ENCODE results near the gene IDUA.

Gene IDUA

DNA sequence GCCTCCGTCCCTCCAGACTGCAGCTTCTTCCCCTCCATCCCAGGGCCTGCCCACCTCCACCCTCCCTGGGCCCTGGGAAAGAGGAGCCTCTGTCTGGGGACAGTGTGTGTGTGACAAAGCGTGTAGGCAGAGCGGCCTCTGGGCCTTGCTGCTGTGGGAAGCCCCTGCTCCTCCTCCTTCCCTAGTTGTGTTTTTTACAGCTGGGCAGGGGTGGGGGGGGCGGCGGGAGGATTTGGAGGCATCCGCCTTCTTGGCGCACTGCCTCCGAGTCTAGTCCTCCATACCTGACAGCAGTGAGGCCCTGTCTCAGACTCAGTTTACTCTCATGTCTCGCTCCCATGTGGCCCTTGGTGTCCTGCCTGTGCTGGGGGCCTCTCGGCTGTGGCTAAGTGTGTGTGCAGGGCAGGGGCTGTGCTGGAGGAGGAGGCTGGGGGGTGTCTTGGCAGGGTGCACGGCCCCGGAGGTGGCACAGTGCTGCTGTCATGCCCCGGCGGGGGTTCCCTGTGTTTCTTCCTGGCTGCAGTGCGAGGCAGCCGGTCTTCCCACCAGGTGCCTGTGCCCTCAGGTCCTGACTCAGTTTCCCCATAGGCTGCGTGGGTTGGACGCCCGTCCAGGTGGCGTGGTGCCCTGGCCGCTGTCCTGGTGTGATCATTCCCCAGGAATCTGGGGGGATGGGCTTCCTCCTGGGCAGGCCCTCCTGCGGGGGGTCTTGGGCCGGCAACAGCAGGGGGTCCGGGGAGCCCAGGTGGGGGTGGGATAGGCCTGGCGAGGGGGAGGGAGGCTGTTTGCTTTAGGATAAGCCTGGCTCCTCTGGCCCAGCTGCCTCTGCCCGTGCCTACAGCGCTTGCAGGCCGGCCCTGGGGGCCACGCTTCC lies 31.5 kb downstream of the IDUA start:
- DNase-seq = no peak

DNA sequence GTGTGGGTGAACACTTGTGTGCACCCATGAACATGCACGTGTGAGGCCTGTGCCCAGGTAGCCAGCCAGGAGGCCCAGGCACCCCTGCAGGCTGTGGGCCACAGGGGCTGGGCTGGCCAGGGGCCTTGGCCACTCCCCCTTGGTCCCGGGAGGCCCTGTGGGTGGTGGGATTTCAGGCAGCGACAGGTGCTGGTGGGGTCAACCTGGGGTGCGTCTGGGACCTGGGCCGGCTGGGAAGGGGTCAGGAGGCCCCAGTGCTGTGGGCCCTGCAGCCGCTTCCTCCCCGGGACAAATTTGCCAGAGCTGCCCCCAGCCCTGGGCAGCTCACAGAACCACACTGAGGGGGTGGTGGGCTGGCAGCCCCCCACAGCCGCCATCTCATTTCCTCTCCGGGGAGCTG lies 32.5 kb downstream of the IDUA start:
- DNase-seq = no peak

DNA sequence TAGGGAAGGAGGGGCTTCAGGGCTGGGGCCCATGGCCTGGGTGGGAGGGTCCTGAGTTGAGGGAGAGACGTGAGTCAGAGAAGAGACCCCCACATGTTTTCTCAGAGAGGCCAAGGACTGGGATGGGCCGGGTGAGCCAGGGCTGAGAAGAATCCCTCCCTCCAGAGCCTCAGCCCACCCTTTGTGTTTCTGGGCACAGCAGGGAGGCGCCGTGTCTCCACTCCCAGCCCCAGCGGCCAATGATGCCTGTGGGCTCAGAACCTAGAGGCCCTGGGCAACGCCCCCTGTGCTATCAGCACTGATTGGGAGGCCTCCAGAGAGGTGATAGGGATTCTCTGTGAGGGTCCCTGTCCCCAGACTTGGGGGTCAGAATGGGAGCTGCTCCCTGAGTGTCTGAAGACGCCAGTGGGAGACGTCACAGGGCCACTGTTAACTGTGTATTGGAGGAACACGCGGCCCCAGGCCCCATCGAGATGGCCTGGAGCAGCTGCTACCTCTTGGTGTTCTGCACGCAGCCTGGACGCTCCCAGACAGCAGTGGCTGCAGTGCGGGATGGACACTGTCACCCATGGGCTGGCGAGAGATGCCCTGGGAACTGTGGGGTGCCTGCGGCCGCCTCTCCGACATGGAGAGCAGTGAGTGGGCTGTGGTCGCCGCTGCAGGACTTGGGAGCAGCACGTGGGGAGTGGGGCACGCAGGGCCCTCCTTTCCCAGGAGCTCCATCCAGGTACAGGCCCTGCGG lies 33.1 kb downstream of the IDUA start:
- no peak for DNase-seq

DNA sequence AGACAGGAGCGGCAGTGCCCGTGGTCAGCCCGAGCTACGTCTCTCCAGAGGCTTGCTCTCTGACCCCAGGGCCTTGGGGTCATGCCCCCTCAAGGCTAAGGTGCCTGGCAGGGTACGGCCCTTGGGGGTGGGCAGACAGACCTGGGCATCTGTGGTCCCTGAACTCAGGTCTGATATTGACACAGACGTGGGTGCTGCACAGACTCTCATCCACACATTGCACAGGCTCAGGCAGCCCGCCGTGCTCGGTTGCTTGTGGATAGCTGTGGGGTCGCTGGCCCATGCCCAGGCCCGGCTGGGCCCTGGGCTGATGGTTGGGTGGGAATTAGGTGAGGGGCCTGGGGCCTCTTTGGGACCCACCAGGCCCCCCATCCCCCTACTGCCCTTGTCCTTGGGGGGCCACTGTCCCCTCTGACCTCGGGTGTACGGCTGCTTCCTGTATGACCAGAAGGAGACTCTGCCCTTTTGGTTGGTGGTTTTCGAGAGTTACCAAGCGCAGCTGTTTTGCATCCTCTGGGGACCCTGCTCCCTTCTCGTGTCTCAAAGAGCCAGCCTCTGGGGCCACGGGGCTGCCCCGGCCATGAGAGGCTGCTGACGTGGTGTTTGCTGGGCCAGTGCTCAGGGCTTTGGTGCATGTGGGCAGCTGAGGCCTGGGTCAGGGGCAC lies 34.7 kb downstream of the IDUA start:
- DNase-seq = no peak

DNA sequence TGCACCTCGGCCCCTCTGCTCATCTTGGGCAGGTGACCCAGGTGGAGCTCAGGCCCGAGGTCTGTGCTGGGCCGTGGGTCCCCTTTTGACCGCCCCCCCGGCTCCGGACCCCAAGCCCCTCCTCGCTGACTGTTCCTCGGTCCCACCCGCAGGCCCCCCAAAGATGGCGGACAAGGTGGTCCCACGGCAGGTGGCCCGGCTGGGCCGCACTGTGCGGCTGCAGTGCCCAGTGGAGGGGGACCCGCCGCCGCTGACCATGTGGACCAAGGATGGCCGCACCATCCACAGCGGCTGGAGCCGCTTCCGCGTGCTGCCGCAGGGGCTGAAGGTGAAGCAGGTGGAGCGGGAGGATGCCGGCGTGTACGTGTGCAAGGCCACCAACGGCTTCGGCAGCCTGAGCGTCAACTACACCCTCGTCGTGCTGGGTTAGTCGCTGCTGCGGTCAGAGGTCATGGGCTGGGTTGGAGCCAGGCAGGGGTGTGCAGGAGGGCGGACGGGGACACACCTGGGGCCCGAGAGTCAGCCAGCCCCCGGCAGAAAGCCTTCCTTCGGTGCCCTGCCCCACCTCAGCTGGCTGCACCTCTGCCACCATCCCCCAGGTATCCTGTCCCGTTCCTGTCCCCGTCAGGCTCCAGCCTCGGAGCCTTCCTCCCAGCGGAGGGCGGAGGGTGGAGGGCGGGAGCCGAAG lies 35.4 kb downstream of the IDUA start:
- DNase-seq = no peak

DNA sequence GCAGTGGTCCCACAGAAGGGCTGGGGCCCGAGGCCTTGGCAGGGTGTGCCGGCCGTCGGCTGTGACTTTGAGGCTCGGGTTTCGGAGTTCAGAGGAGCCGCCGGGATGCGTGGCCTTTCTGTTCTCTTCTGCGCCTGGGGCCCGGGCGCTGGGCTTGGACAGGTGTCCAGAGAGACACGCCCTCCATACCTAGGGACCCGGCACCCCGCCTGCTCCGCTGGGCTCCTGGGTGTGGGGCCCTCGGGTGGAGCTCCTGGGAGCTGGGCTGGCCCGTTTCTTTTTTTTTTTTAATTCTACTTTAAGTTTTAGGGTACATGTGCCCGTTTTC lies 35.9 kb downstream of the IDUA start:
- DNase-seq = no peak

DNA sequence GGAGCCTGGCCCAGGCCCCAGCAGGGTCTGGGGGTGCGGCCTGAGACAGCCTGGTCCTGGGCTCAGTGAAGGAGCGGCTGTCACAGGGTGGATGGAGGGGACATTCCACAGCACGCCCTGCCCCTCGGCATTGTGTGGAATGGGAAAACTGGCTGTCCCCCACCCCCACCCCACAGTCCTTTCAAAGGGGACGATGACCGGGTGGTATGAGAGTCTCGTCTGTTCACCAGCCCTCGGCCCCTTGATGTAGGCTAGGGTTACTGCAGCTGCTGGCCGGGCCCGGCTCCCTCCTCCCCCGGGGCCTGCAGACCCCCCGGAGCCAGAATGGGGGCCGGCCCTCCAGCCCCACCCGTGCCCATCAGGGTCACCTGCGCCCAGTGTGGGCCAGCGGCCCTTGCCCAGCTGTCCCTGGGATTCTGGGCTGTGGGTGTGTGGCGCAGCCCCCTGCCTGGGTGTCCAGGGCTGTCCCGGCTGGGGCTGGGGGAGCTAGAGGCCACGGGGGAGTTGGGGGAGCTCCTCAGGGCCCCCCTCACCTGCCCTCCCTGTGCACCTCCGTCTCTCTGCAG lies 36.3 kb downstream of the IDUA start:
- no peak for DNase-seq

DNA sequence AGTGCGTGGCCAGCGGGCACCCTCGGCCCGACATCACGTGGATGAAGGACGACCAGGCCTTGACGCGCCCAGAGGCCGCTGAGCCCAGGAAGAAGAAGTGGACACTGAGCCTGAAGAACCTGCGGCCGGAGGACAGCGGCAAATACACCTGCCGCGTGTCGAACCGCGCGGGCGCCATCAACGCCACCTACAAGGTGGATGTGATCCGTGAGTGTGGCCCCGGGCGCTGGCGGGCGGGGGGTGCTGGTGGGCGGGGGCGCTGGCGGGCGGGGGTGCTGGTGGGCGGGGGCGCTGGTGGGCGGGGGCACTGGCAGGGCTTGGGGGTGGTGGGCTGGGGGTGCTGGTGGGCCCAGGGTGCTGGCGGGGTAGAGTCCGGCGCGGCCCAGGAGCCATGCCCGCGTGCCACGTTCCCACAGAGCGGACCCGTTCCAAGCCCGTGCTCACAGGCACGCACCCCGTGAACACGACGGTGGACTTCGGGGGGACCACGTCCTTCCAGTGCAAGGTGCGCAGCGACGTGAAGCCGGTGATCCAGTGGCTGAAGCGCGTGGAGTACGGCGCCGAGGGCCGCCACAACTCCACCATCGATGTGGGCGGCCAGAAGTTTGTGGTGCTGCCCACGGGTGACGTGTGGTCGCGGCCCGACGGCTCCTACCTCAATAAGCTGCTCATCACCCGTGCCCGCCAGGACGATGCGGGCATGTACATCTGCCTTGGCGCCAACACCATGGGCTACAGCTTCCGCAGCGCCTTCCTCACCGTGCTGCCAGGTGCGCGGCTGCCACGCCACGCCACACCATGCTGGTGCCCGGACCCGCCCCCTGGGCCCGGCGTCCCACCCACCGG lies 37.3 kb downstream of the IDUA start:
- no peak for DNase-seq

DNA sequence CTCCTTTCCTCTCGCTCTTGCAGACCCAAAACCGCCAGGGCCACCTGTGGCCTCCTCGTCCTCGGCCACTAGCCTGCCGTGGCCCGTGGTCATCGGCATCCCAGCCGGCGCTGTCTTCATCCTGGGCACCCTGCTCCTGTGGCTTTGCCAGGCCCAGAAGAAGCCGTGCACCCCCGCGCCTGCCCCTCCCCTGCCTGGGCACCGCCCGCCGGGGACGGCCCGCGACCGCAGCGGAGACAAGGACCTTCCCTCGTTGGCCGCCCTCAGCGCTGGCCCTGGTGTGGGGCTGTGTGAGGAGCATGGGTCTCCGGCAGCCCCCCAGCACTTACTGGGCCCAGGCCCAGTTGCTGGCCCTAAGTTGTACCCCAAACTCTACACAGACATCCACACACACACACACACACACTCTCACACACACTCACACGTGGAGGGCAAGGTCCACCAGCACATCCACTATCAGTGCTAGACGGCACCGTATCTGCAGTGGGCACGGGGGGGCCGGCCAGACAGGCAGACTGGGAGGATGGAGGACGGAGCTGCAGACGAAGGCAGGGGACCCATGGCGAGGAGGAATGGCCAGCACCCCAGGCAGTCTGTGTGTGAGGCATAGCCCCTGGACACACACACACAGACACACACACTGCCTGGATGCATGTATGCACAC lies 38.2 kb downstream of the IDUA start:
- no peak for DNase-seq

DNA sequence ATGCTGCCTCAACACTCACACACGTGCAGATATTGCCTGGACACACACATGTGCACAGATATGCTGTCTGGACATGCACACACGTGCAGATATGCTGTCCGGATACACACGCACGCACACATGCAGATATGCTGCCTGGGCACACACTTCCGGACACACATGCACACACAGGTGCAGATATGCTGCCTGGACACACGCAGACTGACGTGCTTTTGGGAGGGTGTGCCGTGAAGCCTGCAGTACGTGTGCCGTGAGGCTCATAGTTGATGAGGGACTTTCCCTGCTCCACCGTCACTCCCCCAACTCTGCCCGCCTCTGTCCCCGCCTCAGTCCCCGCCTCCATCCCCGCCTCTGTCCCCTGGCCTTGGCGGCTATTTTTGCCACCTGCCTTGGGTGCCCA lies 39.3 kb downstream of the IDUA start:
- no peak for DNase-seq

DNA sequence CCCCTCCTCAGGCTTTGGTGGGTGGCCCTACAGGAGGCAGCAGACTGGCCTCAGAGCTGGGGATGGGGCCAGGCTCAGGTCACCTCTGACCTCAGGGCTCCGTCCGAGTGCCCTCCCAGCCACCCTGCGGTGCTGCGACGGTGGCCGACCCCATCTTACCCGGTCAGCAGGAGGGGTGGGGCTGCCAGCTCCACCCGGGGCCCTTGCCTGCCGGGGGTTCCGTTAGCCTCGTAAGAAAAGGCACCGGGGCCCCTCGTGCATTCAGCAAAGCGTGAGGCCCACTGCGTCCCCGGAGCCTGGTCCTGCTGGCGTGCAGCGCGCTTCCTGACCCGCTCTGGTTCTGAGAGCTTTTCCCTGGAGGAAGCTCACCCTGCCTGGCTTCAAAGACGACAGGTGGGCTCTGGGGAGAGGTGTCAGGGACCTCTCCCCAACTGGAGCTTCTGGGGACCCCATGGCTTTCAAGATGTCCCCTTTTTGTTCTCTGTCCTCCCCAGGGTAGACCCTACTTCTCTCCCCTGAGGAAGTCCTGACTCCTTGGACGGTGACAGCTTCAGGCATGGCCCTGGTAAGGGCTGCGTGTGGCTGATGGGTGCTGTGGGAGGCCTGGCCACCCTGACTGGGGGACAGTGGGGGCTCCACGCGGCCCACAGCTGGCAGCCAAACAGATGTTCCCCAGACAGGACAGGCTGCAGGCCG lies 40.5 kb downstream of the IDUA start:
- DNase-seq = no peak

DNA sequence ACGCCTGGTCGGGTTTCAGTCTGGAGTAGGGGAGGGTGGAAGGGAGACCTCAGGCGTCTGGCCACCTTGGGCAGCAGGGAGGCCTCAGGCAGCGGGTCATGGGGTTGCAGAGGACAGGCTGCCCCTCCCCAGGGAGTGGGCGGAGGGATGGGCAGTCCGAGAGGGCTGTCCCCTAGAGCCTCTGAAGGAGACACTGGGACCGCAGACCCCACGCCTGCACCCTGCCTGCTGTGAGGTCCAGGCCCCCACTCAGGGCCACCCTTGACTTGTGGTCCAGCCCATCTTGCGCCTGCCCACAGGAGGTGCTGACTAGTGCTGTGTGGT lies 41.0 kb downstream of the IDUA start:
- no peak for DNase-seq

DNA sequence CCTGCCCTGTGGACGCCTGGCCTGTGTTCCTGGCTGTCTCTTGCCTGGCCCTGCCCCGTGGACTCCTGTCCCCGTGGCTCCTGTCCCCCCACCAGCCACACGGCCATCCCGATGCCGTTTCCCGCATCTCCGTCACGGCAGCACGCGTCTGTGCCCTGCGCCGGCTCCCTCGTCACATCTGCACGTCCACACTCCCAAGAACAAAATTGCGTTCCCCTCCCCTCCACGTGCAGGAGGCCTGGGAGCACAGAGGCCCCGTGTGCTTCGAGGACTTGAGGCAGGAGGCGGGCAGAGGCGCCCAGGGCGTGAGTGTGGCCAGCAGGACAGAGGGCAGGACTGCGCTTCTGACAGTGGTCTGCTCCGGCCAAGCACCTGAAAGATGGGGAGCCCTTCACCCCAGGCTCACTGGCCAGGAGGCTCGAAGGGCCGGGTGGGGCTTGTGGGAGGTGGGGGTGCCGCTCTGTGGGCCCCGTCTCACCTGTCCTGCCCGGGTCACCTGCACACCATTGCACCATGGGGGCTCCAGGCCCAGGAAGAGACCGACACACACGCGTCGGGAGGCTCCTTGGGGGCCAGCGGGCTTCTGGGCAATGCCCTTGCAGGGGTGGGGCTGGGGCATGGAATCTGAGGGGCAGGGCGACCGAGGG lies 41.9 kb downstream of the IDUA start:
- no peak for DNase-seq

DNA sequence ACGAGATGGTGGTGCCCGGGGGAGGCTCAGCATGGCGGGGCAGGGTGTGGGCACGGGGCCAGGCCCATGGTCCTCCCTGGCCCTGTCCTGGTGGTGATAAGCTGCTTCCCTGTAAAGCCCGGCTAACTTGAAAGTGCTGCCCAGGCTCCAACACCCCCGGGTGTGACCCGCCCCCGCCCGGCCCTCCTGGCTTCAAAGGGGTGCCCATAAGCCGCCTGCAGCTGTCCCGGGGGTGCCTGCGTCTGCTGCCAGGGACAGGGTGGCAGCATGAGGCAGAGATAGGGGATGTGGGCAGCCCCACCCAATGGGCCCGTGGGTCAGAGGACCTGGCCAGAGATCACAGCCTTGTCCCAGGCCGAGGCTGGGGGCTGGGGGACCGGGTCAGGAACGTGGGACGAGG lies 42.7 kb downstream of the IDUA start:
- DNase-seq = no peak

DNA sequence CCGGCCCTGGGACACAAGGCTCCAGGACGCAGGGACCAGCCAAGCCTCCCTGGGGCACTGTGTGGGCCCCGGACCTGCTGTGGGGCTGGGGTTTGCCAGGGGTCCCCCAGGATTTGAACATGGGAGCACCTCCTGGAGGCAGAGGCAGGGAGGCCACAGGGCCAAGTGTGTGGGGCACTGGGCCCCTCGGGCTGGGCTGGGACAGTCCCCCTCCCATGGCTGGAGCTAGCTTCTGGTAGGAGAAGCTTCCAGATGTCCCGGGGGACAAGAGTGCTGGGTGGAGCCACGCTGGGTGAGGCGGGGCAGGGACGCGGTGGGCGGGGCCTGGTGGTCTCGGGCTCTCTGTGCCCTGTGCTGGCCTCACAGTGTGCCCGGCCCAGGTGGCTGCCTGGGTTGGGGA lies 43.2 kb downstream of the IDUA start:
- DNase-seq = no peak

DNA sequence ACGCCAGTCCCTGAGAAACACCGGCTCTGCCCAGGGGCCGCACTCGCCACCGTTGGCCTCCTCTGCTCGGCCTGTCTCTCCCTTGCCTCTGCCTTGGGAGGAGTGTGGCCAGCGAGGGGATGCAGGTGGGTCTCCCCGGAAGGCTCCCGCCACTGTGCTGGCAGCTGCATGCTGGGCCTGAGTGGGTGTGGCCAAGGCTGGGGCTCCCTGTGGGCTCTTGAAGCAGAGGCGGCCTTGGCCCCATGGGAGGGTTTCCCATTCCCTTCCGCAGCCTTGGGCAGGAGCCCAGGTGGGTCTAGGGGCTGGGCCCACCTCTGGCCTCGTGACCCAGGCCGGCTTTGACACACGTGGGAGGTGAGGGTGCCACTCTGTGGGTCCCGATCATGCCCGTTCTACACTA lies 43.7 kb downstream of the IDUA start:
- no peak for DNase-seq

DNA sequence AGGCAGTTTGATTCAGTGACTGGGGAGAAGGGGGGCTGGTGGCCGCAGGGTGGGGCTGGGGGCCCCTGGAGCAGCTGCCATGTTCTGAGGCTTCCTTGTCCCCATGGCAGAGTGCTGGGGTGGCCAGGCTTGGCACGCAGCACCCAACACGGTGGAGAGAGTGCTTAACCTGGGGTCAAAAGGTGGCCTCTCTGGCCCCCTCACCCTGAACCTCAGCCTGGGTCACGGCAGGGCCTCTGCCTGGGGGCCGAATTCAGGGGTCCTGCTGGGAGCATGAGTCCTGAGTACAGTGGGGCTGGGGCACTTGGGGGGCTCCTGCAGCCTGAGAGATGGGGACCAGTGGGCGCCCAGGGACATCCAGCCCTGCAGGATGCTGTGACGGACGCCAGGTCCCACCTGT lies 44.5 kb downstream of the IDUA start:
- no peak for DNase-seq

DNA sequence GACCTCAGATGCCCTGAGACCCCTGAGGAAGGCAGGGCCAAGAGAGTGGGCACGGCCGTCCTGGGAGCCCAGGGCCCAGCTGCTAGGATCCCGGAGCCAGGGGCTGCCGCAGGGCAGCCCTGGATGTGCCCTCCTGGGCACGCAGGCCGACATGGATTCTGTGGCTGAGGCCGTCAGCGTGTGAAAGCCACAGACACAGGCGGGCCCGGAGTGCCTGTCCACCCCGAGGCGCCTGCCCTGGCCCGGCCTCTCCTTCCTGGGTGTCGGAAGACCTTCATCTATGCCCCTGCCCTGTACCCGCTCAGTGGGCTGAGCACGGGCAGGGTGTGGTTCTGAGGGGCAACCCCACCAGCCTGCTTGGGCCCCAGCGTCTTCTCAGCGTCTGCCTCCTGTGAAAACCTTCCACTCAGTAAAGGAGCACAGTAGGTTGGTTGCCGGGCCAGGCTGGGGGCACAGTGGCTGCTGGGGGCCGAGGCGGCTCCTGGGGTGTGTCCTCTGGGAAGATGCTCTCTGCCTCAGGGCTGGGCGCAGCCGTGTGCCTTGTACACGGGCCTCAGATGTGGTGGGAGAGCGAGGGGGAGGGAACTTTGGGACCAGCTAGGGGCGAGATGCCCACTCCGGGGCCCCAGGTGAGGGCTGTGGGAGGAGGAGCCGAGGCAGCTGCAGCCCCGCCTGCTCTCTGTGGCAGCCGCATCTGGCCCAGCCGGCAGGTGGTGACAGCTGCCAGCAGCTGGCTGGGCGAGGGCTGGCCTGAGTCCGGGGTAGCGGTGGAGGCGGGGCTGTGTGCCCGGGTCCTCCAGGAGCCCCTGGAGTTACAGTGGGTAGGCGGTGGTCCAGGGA lies 45.3 kb downstream of the IDUA start:
- DNase-seq = no peak

DNA sequence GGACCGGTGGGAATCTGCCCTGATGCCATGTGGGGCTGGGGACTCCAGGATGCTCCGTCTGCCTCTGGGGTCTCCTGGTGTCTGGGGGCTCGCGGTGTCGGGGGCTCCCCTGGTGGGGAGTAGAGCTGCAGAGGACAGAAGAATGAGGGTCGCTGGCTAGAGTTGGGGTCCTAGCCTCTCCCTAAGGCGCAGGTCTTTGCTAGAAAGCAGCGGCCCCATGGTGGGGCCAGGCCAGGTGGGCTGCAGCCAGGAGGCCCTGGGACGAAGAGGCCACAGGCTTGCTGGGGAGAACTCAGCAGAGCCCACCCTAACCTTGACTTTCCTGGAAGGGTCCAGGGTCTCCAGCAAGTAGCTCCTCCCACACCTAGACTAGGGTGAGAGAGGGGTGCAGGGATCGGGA lies 46.0 kb downstream of the IDUA start:
- DNase-seq = no peak
